HG02610 (cell line): Measurements from ENCODE around the gene NIT1.

Experiments used
- ATAC-seq: cut with Tn5 transposase; IDR thresholded peaks from one replicate; pipeline ENCODE4 v1.9.1; 2021; ENCODE audit warnings: mild to moderate bottlenecking, moderate library complexity; ENCODE audit not compliant: unreplicated experiment

NIT1 gene, protein sequence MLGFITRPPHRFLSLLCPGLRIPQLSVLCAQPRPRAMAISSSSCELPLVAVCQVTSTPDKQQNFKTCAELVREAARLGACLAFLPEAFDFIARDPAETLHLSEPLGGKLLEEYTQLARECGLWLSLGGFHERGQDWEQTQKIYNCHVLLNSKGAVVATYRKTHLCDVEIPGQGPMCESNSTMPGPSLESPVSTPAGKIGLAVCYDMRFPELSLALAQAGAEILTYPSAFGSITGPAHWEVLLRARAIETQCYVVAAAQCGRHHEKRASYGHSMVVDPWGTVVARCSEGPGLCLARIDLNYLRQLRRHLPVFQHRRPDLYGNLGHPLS

DNA sequence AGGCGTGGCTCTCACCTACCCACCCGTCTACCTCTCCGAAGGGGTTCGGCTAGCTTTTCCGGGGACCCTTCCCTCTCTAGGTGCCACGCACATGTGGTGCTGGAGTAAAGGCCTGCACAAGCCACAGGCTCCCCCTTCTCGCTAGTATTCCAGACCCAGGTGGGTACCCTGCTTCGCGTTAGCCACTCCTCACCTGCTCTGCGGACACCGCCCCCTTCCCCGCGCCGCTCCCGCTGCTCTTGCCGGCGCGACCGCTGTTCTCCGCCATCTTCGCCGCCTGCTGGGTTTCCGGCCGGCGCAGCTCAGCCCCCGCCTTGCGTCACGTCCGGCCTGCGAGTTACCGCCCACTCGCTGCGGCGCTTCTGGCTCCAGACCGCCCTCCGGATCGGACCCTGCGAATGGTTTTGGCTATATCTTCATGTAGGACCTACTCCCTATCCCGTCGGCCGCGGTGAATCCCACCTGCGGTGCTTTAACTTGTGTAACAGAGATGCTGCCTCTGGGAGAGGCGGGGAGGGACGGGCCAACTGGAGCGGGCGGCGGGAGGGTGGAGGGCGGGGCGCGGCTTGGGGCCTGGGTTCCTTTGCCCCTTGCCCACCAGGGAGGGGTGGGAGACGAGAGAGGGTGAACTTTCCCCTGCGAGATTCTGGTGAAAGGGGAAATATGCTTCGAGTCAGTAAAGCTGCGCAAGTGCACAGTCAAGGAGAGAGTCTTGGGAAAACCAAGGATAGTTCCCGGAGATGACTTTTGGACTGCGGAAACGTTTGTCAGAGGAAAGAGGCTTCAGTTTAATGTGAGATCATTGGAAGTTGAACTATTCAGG is at the start of gene NIT1, which contains the start of gene PFDN2:
NIT1 (plus strand) TSS at position 347 of the 823 bp plus-strand sequence; CDS start at position 419, 72 bp downstream.
PFDN2 (minus strand) TSS at position 279 of the 823 bp plus-strand sequence; CDS start at position 268, 11 bp downstream.
- peak; percentile 80 for ATAC-seq

DNA sequence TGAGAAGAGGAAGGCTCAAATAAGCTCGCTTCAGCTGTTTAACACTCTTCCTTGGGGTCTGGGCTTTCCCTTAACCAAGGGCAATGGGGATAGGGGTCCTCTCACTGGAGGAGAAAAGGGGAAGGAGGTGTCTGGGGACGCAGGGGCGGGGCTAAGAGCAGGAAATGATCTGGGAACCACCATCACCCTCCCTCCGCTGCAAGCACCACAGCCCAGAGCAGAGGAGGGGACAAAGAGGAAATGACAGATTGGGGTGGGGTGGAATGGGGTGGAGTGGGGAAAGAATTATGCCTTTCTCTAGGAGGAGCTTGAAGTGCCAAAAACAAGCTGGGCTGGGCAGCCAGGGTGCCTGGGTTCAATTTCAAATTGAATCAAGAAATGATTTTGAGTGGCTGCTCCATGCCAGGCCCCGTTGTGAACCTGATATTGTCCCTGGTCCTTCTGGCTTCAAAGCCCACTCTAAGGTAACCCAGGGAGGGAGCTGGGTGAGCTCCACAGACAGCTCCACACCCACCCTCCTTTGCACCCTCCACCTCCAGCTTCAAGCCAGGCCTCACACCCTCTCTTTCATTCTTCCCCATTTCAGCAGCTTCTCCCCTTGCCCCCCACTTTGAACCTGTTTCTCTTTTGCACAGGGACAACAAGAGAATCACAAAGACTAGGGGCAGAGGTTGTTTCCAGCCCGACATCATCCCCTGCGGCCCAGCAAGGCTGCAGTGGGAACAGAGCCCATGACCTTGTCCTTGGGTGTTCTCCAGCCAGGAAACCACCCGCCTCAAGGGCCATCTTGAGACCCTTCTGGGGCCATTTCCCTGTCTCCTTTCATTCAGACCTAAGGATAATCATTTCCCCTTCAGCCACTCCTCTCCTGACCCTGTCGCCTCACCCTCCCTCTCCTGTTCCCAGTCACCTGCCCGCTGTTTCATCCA is 49.3 kb upstream of the NIT1 start:
- peak; percentile 63 for ATAC-seq

DNA sequence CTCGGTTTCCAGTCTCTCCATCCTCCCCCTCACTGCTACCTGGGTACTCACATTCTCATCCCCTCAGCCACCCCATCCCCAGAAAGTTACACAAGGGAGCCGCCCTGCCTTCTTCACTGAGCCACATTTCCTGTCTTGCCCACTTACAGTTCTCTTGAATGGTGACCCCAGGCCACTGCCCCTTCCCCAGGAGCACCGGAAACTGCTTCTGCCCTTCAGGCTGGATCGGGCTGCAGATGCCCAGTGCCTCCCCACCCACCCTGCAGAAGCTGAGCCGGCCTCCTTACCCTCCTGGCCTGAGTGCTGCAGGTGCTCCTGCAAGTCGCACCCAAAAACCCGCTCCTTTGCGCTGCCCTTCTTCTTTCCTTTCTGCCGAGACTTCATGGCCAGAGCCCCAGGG is 48.7 kb upstream of the NIT1 start:
- ATAC-seq = no peak

DNA sequence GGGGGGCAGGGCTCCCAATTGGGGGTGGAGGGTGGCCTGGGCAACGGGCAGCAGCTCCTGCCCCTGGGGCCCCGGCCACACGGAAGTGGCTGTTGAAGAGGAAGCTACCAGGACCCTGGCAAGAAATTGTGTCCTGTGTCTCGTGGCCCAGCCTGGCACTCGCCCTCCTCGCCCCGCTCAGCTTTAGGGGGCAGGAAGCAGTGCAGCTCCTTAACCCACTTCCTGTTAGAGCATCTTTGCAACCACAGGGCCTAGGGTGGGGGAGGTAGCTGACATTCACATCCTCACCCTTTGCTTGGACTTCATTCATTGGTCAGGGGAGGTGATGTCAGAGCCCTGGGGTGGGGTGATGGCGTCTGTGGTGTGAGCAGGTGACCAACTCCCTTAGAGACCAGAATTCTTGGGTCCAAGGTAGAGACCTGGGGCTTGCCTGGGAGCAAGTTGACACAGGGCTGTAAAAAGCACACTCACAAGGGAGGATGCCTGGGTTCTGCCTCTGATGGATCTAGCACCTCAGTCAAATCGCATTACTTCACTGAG is 48.1 kb upstream of the NIT1 start, which contains the start of gene ARHGAP30:
ARHGAP30 (minus strand) TSS at position 161 of the 540 bp plus-strand sequence. CDS start 267 bp downstream, outside the sequence.
- peak; percentile 90 for ATAC-seq

DNA sequence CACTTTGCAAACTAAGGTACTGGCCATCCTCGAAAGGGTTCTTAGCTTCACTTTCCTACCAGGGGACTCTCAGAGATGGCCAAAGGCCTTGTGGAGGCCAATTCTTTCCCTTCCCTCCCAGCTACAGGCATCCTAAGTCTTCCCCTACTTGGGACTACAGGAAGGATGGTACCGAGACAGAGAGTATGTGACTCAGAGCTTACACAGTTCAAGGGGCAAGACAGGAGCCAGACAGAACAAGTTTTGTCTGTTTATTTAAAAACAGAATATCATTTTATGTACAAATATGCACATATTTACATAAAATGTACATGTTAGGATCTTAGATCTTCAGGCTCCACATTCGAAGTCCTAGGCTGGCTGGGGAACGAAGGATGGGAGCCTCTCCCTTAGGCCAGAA is 47.1 kb upstream of the NIT1 start:
- ATAC-seq = no peak

DNA sequence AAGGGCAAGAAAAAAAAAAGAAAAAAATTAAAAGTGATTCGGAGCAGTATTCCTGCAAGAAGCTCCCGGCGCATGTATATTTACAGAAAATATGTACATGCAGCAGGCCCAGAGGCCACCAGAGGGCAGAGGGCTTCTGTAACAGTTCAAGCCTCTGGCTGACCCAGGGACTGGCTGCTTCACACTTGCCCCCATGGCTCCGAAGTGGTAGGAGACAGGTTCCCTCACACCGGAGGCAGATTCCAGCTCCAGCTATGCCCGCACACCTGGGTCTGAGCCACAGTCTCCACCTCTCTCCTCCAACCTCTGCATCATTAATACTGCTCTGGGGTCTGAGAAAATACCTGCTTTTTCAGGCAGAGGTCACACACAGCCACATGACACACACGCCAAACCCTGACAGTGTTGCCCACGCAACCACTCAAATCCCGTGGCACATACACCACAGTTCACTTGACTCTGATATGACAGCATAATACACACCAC is 46.0 kb upstream of the NIT1 start:
- ATAC-seq = no peak

DNA sequence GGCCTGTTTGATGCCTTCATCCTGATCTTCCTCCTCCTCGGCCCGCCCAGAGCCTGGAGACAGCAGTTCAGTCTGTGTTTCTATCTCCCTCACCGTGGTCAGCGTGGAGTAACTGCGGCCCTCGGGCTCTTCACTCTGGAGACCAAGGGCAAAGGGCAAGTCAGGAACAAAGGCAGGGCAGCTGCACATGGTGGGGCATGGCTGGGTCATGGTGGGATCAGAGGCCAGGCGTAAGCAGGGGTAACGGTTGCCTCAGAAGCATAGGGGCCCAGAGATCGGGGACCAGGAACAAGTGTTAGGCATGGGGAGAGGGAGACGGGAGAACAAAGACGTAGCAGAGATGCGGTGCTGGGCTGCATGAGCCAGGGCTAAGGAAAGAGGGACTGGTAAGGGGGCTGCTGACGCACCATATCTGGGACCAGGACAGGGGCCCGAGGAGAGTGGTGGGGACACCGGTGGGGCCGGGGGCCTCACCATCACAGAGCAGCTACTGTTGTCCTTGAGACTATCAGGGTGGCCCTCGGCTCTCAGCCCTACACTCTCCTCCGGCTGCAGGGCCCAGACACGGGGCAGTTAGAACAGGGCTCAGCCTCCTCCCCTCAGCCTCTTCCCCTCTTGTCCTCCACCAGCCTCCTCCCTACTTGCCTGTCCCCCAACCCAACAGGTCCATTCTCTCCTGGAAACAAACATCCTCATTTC is 45.0 kb upstream of the NIT1 start:
- no peak for ATAC-seq

DNA sequence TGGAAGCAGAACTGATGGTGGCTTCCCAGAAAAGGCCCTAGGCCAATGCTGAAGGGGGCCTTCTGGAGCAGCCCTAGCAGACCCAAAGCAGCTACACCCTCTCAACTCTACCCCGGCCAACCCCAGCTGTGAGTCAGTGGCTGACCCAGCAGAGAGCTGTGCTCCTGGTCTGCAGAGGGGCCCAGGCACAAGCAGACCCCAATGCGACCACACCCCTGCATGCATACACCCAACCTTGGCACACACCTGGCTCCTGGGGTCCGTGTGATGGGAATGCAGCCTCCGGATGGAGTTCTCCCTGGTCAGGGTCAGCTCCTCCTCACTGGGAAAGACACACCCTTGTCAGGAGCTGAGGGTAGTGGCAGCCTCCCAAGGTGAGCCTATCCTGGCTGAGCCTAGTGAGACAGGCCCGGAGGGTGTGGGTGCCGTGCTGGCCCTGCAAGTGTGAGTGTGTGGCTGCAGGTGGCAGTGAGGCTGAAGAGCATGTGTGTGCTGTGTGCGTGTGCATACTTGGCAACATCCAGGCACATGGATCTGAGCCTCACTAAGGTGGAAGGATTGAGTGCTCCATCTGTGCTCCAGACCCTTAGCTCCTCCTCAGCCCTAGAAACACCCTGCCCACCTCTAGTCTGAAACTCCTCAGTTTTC is 44.3 kb upstream of the NIT1 start:
- ATAC-seq = no peak

DNA sequence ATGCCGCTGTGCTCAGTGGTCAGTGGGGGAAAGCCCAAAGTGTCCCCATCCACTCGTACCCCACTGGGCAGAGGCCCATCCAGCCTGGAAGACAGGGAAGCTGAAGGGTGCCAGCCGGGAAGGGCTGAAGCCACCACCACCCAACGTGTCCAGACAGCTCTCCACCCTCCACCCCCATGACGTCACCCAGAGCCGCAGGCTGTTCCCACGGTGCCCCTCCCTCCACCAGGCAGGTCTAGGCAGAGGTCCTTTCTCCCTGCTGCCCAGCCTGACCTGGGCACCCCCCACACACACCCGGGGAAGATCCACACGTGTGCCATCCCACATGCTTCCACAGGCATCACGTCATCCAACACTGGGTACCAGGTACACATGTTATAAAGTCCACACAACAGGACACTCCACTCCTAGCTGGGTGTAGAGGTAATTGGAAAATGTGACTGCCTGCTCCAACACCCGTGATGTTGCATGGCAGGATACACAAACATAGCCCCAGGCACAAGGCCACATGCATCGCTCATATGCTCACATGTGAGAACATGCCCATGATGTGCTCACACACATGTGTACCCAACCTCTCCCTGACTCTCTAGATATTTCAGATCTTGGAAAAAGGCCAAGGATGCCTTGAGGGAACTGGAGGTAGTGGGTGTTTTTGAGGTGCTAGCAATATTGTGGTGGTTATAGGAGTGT is 43.1 kb upstream of the NIT1 start:
- ATAC-seq = no peak

DNA sequence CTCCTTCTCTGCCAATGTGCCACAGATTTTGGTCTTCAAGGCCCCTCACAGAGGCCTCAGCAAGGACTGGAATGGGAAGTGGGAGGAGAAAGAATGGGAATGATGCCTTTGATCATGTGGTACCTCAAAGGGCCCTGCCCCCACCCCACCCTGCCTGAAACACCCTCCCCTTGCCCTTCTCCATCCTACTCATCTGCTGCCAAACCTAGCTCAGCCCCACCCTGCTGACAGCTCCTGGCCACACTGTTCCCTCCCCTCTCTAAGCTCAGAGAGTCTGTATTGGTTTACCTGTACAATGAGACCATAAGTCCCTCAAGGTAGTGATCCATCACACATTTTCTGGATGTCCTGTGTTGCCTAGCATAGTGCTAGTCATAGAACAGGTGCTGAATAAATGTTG is 41.5 kb upstream of the NIT1 start:
- no peak for ATAC-seq

DNA sequence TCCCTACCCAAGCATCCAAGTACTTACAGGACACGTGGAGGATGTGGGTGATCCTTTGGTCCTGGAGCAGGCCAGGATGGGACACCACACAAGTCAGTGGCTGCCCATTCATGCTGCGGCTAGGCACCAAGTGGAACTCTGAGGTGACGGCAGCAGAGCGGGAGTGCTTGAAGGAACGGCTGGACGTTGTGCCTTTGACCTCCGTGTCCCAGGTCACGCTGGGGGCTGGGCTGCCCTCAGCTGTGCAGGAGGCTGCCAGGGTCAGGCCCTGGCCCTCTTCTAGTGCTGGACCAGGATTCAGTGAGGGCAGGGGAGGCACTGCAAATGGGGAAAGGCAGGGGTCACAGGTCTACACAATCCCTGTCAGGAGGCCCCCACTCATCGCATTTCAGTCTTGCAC is 40.5 kb upstream of the NIT1 start:
- ATAC-seq = no peak

DNA sequence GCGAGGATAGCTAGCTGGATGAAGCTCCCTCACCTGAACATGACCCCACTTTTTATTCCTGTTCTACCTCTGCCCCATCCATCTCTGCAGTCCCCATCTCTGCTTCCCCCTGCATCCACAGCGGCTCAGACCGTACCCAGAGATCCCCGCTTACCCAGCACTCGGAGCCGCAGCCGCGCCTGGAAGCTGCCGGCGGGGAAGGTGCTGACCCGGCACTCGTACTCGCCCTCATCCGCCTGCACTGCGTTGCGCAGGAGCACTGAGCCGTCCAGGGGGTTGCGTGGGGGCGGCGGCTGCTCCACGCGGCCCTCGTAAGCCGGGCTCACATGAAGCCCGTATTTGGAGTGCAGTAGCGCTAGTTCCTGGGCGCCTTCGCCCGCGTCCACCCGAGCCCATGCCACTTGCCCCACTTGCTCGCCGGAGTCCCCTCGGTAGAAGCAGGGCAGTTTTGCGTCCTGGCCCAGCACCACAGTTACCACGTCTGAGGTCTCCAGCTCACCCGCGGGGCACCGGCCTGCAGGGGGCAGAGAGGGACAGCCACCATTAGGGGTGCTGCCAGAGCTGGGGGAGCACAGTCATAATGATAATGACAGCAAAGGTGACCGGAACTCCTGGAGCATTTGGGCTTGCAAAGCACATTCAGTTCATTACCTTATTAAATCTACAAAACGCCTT is 38.3 kb upstream of the NIT1 start:
- ATAC-seq = no peak

DNA sequence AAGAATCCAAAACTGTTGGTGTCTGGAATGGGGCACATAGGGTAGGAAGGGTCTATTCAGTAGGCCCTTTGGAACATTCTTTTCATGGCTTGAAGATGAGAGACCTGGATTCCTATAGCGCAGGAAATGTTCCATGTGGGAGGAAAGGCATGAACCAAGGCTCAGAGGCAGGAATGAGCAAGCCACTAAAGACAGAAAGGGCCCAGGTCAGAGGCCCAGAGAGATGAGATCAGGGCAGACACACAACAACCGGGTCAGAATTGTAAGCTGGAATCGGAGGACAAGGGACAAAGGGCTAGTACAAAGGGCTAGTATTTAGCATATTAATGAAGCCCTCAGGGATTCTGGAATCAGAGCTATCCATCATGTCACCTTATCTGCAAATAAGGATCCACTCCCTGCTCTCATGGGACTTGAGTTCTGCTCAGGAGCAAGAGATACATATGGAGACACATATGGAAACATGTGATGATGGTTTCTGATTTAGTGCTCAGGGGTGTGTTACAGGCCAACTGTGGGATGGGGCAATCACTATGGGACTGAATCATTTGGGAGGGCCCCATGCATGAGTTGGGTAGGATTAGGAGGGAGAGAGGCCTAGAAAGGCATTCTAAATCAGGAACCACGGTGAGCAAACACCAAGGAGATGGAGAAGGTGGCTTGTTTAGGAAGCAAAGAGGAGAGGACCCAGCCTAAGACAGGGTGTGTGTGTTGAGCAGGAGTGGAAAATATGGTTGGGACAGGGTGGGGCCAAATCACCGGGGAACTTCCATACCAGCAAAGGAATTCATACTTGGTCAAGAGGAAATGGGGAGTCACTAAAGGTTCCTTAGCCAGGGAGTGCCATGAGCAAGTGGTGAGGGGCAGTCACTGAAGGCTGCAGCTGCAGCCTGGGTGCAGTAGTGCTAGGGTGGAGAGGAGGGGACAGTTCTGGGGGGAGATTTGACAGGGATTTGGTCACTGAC is 37.2 kb upstream of the NIT1 start:
- no peak for ATAC-seq

DNA sequence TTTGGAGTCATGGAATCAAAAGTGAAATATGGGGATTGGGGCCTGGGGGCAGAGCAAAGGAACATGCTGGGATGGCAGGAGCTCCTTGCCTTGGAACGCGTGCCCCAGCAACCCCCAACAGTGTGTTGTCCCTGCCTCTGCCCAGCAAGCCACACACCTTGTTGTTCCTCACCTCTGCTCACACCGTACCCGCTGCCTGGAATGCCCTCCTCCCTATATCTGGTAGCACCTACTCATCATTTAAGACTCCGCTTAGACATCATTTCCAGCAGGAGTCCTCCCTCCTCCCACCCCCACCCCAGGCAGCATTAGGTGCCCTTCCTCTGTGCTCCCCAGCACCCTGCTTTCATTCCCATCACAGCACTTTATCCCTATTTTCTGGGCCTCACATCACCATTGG is 36.4 kb upstream of the NIT1 start:
- no peak for ATAC-seq

DNA sequence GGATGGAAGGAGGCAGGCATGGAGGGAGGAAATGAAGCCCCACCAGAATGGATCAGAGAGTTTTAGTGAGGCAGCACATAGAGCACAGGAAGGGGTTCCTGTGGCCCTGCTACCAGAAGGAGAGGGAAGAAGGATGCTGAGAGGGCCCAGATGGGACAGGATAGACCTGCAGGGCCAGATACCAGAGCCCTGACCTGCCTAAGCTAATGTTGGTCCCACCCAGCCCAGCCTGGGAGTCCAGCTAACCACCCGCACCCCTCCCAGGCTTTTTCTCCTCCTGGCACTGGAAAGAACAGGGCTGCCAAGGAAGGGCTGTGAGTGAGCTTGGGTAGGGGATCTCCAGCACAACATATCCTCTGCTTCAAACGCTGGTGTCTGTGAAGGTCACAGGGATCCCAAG is 35.4 kb upstream of the NIT1 start:
- no peak for ATAC-seq

DNA sequence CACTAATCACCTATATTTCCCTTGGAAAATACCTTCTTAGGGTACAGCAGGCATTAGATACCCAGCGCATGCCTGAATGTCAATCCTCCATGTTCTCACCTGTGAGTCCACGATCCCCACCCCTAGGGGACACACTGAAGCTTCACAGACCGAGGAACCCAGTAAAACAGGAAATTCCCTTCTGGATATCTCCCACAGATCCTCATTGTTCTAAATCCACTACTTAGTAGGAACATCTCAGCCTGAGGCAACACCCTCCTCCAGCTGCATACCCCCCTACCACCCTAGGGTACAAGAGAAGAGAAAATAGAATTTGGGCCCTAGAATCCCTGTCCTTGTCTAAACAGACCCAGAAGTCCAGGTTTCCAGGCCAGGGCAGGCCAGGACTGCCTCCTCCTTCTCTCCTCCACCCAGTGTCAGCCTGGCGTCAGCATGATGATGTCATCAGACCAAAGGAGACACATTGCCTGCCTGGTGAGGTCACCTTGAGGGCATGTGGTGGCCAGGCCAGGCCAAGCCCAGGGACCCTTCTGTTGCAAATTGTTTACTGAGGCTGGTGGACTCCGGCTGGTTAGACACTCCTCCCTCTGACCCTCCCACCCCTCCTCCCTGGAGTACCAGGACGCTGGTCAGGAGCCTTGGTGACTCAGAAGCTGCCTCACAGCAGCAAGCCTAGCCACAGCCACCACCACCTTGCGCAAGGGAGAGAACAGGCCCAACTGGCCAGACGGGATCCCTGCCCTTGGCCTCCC is 34.7 kb upstream of the NIT1 start:
- ATAC-seq = no peak
